OCI-LY3 (cell line): ENCODE data around the gene PALD1.

Experiments used
- CTCF ChIP-seq: fragments of 200-600, 300-600 bp; sonication (generic); IDR thresholded peaks from 2 replicates; pipeline ENCODE4 v1.5.1; 2014; ENCODE audit warnings: antibody characterized with exemption, low read length, low read depth
- EZH2phosphoT487 ChIP-seq: fragments of 200-600 bp; shearing (Covaris generic); IDR thresholded peaks from 2 replicates; pipeline ENCODE4 v1.6.1; 2018; ENCODE audit warnings: antibody characterized with exemption, mixed run types, low read depth

GRCh38 chr10:70490142-70490541 is 11.6 kb downstream of the PALD1 start:
- no peak for TF ChIP-seq CTCF
- no peak for TF ChIP-seq EZH2phosphoT487
